HG02885 (cell line): ENCODE measurements around the gene EMB.
"Not testable (repeated sequence)": the region's sequence is repeated elsewhere in the genome, so short reads cannot be mapped to it uniquely, and the experiment has no call there.

Experiments used
- ATAC-seq: cut with Tn5 transposase; IDR thresholded peaks from one replicate; pipeline ENCODE4 v1.9.1; 2021; ENCODE audit warnings: mild to moderate bottlenecking; ENCODE audit not compliant: unreplicated experiment, poor library complexity

Gene EMB

GRCh38 chr5:50440651-50441492 lies at the start of gene EMB:
Gene EMB, minus strand, starts transcription at chr5:50441288. Its CDS starts 137 bp downstream, at chr5:50441151.
- ATAC-seq, result peak; percentile 66

GRCh38 chr5:50489491-50489890 lies 48.4 kb upstream of the EMB start:
- ATAC-seq, result not testable (repeated sequence)

GRCh38 chr5:50478790-50479189 lies 37.7 kb upstream of the EMB start:
- ATAC-seq, result not testable (repeated sequence)

- ATAC-seq, result peak; percentile 97
These were observed 35.5 kb upstream of the EMB start for GRCh38 chr5:50476549-50476948.

- not testable (repeated sequence) for ATAC-seq
These were observed 23.9 kb upstream of the EMB start for GRCh38 chr5:50465015-50465414.

GRCh38 chr5:50463726-50464125 lies 22.6 kb upstream of the EMB start:
- ATAC-seq, result no peak

GRCh38 chr5:50463047-50463446 lies 22.0 kb upstream of the EMB start:
- ATAC-seq, result no peak

- not testable (repeated sequence) for ATAC-seq
These were observed 21.5 kb upstream of the EMB start for GRCh38 chr5:50462579-50462978.

- not testable (repeated sequence) for ATAC-seq
These were observed 17.3 kb upstream of the EMB start for GRCh38 chr5:50458372-50458771.

- ATAC-seq, result not testable (repeated sequence)
These were observed 8.2 kb upstream of the EMB start for GRCh38 chr5:50449241-50449640.

GRCh38 chr5:50447941-50448340 lies 6.9 kb upstream of the EMB start:
- ATAC-seq, result no peak

- ATAC-seq, result no peak
These were observed 6.1 kb upstream of the EMB start for GRCh38 chr5:50447228-50447627.

GRCh38 chr5:50445296-50445949 lies 4.3 kb upstream of the EMB start:
- ATAC-seq, result peak; percentile 70

- not testable (repeated sequence) for ATAC-seq
These were observed 1.8 kb upstream of the EMB start for GRCh38 chr5:50442559-50443539.

GRCh38 chr5:50441493-50441955 lies 436 bp upstream of the EMB start:
- ATAC-seq, result peak; percentile 8

GRCh38 chr5:50439221-50439620 lies 1.9 kb downstream of the EMB start:
- ATAC-seq, result no peak

- not testable (repeated sequence) for ATAC-seq
These were observed 3.0 kb downstream of the EMB start for GRCh38 chr5:50438060-50438459.

GRCh38 chr5:50435168-50435567 lies 5.9 kb downstream of the EMB start:
- peak; percentile 48 for ATAC-seq

GRCh38 chr5:50431133-50431904 lies 9.8 kb downstream of the EMB start:
- not testable (repeated sequence) for ATAC-seq
